Left ventricle myocardium inferior (tissue), 1 donor: ENCODE data around the gene ZIC1. TPM values are rescaled to one million over a fixed set of nuclear protein-coding genes. Genes with fewer than 3 reads are reported as not detected.

Source experiments
- DNase-seq: peaks from one replicate; pipeline ENCODE4 v3.0.0-alpha.2; 2020
- H3K27ac ChIP-seq: fragments of 200-600 bp; replicated peaks from 2 replicates; pipeline ENCODE4 v1.8.0; 2021
- H3K27me3 ChIP-seq: fragments of 200-600 bp; 2 replicates; pipeline ENCODE4 v1.8.0; 2021; ENCODE audit warnings: low read depth
- H3K36me3 ChIP-seq: fragments of 200-600 bp; 2 replicates; pipeline ENCODE4 v1.8.0; 2021
- H3K4me1 ChIP-seq: fragments of 200-600 bp; 2 replicates; pipeline ENCODE4 v1.8.0; 2021
- H3K4me3 ChIP-seq: fragments of 200-600 bp; 2 replicates; pipeline ENCODE4 v1.8.0; 2021; ENCODE audit warnings: mild to moderate bottlenecking, moderate library complexity
- H3K9me3 ChIP-seq: fragments of 200-600 bp; replicated peaks from 2 replicates; pipeline ENCODE4 v1.8.0; 2021
- CTCF ChIP-seq: fragments of 200-600 bp; IDR thresholded peaks from 2 replicates; pipeline ENCODE4 v1.8.0; 2021; ENCODE audit warnings: antibody characterized with exemption, mild to moderate bottlenecking, borderline replicate concordance
- intact Hi-C: fragments of 100-400 bp; cut with micrococcal nuclease; formaldehyde crosslinking; loops from one replicate; pipeline ENCODE4 v1.11.0; 2022
- total RNA-seq: library from RNA; stranded (reverse); fragmentation: NEBNext Ultra II Directional; extraction: Animal tissue kit (Norgen Biotek cat#: 25700); gene quantifications from one replicate; pipeline ENCODE4 v1.2.1, GENCODE V29; 2021
- donor health status: DM: no; HTN: yes; CAD: no; lungs with severe emphysema.

ZIC1 gene
- total RNA-seq, 1 donor from 2014 or later: not detected

GRCh38 chr3:147393943-147394883 is 15.0 kb upstream of the ZIC1 start:
- H3K9me3 ChIP-seq: no peaks in the 10 kb centered on the region
- TF ChIP-seq CTCF: no peak
- H3K27me3 ChIP-seq: peaks cover 100% of the 10 kb centered on the region
- no peaks in the 10 kb centered on the region for H3K36me3 ChIP-seq
- no peak for DNase-seq
- peaks cover 50% of the 10 kb centered on the region for H3K4me1 ChIP-seq
- peak overlapping the region; percentile 60 for H3K4me3 ChIP-seq
- intact Hi-C loops: no loop called here
- no peak overlapping the region for H3K27ac ChIP-seq

GRCh38 chr3:147394884-147395225 is 14.3 kb upstream of the ZIC1 start:
- intact Hi-C loops: no loop called here
- no peaks in the 10 kb centered on the region for H3K9me3 ChIP-seq
- no peak overlapping the region for H3K27ac ChIP-seq
- H3K36me3 ChIP-seq: no peaks in the 10 kb centered on the region
- H3K4me1 ChIP-seq: peaks cover 50% of the 10 kb centered on the region
- DNase-seq: no peak
- TF ChIP-seq CTCF: no peak
- H3K4me3 ChIP-seq: no peak overlapping the region
- peaks cover 100% of the 10 kb centered on the region for H3K27me3 ChIP-seq

- no peak for DNase-seq
- intact Hi-C loops: no loop called here
- Histone ChIP-seq H3K27ac (no peak overlapping the region), H3K9me3 (no peaks in the 10 kb centered on the region), H3K4me3 (no peak overlapping the region), H3K27me3 (peaks cover 100% of the 10 kb centered on the region), H3K36me3 (no peaks in the 10 kb centered on the region), H3K4me1 (peaks cover 44% of the 10 kb centered on the region)
- no peak for TF ChIP-seq CTCF
Measured at GRCh38 chr3:147395899-147396711, 13.1 kb upstream of the ZIC1 start.

GRCh38 chr3:147396712-147397046 is 12.5 kb upstream of the ZIC1 start:
- intact Hi-C loops: no loop called here
- TF ChIP-seq CTCF: no peak
- no peak for DNase-seq
- H3K4me1 ChIP-seq: peaks cover 39% of the 10 kb centered on the region
- no peaks in the 10 kb centered on the region for H3K9me3 ChIP-seq
- no peak overlapping the region for H3K27ac ChIP-seq
- H3K27me3 ChIP-seq: peaks cover 100% of the 10 kb centered on the region
- no peak overlapping the region for H3K4me3 ChIP-seq
- H3K36me3 ChIP-seq: no peaks in the 10 kb centered on the region

- no peak for TF ChIP-seq CTCF
- intact Hi-C loops: no loop called here
- no peaks in the 10 kb centered on the region for H3K9me3 ChIP-seq
- H3K36me3 ChIP-seq: no peaks in the 10 kb centered on the region
- H3K27me3 ChIP-seq: peaks cover 100% of the 10 kb centered on the region
- H3K4me1 ChIP-seq: peaks cover 32% of the 10 kb centered on the region
- no peak overlapping the region for H3K4me3 ChIP-seq
- DNase-seq: no peak
- H3K27ac ChIP-seq: no peak overlapping the region
Measured at GRCh38 chr3:147397155-147397874, 11.8 kb upstream of the ZIC1 start.
